ENCODE measurements around the gene RINT1.
A peak's percentile ranks its signal among the peaks of the same experiment; 100 is the strongest.
"Not testable (repeated sequence)": the region's sequence is repeated elsewhere in the genome, so short reads cannot be mapped to it uniquely, and the experiment has no call there.

RINT1 gene

GRCh38 chr7:105532709-105533460 is 884 bp downstream of the RINT1 start:
- no peak for DNase-seq (ENCODE audit: low read depth in 2 of 2)

DNA sequence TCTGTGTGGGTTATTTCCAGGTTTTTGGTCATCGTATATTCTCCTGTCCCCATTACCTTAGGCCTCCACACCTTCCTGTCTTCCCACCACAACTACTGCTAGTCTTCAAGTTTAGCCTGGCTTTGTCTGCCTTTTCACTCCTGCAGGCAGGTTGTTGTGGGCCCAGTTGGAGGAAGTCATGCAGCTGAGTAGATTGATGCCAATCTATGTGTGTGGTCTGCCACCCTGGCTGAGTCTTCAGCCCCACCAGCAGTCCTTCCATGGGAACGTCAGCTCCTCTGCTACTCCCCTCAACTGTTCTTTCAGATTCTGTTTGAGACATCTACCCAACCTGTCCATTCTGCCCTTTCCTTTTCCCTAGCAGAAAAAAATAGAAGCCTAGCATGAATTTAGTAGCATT is 6.3 kb downstream of the RINT1 start:
- no peak for DNase-seq (ENCODE audit: low read depth in 2 of 2)

DNA sequence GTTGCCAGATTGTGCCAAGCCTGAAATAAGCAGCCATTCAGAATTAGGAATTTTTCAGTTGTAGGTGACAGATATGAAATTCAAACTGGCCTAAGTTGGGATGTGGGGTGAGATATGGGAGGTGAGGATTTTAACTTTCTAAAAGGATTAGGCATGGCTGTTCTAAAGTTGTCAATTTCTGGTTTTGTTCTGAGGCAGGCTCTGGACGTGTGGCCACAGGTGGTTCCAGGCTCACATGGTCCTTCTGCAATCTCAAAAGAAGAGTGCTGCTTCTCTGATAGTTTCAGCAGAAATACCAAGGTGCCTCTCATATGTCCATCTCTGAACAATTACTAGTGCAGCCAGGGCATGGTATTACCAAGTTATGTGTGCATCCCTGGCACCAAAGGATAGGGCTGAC is 27.9 kb downstream of the RINT1 start:
- no peak for DNase-seq (ENCODE audit: low read depth in 2 of 2)

- no peak for DNase-seq (ENCODE audit: low read depth in 2 of 2)
These were observed 33.2 kb downstream of the RINT1 start for GRCh38 chr7:105565190-105565589.

GRCh38 chr7:105567024-105567423 is 35.0 kb downstream of the RINT1 start:
- no peak for DNase-seq (ENCODE audit: low read depth in 2 of 2)

GRCh38 chr7:105567821-105568220 is 35.8 kb downstream of the RINT1 start:
- DNase-seq (ENCODE audit: low read depth in 2 of 2): no peak

GRCh38 chr7:105571891-105572290 is 39.9 kb downstream of the RINT1 start:
- DNase-seq (ENCODE audit: low read depth in 2 of 2): no peak

- no peak for DNase-seq (ENCODE audit: low read depth in 2 of 2)
These were observed 45.2 kb downstream of the RINT1 start for GRCh38 chr7:105577251-105577650.

- no peak for DNase-seq (ENCODE audit: low read depth in 2 of 2)
These were observed 46.5 kb downstream of the RINT1 start for GRCh38 chr7:105578496-105578895.

GRCh38 chr7:105580022-105580740 is 48.2 kb downstream of the RINT1 start:
- no peak for DNase-seq (ENCODE audit: low read depth in 2 of 2)

GRCh38 chr7:105581066-105581811 is 49.2 kb downstream of the RINT1 start, which contains the start of gene EFCAB10:
Gene EFCAB10, minus strand, starts transcription at chr7:105581493. Its CDS starts 30 bp downstream, at chr7:105581463.
- peak in 1 of 2 donors; percentile 7 for DNase-seq (ENCODE audit: low read depth in 2 of 2)

- no peak for DNase-seq (ENCODE audit: low read depth in 2 of 2)
These were observed 51.1 kb downstream of the RINT1 start for GRCh38 chr7:105583061-105583460.

GRCh38 chr7:105584165-105584564 is 52.2 kb downstream of the RINT1 start:
- no peak for DNase-seq (ENCODE audit: low read depth in 2 of 2)

DNA sequence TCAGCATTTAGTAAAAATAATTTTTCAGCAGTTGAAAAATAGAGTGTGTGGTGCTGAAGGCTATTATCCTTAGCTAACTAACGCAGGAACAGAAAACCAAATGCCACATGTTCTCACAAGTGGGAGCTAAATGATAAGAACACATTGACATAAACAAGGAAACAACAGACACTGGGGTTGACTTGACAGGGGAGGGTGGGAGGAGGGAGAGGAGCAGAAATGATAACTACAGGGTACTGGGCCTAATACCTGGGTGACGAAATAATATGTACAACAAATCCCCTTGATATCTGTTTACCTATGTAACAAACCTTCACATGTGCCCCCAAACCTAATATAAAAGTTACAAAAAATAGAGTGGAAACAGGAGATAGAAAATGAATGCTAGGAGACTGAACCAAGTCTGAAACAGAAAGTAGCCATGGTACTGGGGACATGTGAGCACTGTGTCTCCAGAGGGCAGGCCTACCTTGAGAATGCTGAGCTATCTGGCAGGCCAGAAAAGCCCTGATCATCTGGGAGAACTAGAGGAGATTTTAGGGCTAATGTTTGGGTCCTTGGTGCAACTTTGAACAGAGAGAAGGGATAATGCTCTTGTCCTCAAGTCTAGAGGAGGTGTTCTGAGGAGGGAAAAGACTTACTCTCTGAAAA is 54.0 kb downstream of the RINT1 start:
- DNase-seq (ENCODE audit: low read depth in 2 of 2): no peak

- no peak for DNase-seq (ENCODE audit: low read depth in 2 of 2)
These were observed 56.1 kb downstream of the RINT1 start for GRCh38 chr7:105587909-105588635.

- DNase-seq (ENCODE audit: low read depth in 2 of 2): peak in 1 of 2 donors; percentile 31
These were observed 57.5 kb downstream of the RINT1 start for GRCh38 chr7:105589356-105590077.

- DNase-seq (ENCODE audit: low read depth in 2 of 2): no peak
These were observed 58.8 kb downstream of the RINT1 start for GRCh38 chr7:105590793-105591192.

DNA sequence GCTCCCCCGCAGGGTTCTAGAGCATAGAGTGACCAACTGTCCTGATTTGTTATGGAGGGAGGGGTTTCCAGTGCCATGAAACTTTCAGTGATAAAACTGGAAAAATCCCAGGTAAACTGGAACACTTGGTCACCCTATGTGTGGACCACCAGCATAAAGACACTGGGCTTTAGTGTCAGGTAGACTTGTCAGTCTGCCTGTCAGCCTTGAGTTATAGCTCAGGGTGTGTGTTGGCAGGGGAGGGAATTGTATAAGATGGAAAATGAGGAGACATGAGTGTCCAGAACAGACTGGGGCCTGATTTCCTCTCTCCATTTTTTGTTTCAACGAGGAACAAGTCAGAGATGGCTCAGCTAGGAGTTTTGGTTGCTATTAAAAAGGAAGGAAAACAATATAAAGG is 59.5 kb downstream of the RINT1 start:
- DNase-seq (ENCODE audit: low read depth in 2 of 2): no peak

DNA sequence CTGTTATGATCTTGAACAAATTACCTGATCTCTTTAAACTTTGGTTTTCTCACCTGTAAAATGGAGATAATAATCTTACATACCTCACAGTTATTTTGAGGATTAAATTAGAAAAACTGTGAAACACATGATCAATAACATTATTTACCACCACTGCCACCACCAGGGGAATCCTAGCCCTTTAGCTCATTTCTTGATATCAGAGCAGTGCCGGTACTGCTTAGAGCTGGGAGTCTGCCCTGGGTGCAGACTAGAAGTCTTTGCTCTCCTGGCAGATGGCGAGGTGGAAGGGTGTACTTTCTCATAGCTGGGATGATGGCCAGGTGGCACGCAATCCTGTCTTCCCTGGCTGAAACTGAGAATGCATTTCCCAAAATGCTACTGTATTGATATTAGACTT is 62.0 kb downstream of the RINT1 start:
- DNase-seq (ENCODE audit: low read depth in 2 of 2): no peak

DNA sequence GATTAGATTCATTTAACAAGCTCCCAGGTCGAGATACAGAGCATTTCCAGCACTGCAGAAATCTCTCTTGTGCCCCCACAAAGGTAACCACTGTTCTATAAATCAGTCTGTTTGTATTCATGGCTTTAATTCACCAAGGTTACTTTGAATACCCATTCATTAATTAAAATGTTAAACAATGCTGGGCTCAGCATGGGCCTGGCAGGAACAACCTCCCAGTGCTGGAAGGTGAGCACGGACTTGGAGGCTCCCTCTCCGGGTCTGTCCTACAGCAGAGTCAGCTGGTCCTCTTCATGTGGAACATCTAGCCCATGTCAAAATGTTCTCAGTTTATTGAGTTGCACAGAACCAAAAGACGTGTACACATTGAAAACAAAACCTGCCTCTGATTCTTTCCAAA is 64.9 kb downstream of the RINT1 start:
- no peak for DNase-seq (ENCODE audit: low read depth in 2 of 2)

- not testable (repeated sequence) for DNase-seq (ENCODE audit: low read depth in 2 of 2)
These were observed 67.1 kb downstream of the RINT1 start for GRCh38 chr7:105599080-105599479.

Data from stimulated activated CD8-positive, alpha-beta memory T cell treated with anti-CD3 and anti-CD28 coated beads, Interleukin-7, amount 100 ng/mL, for 4 hours (primary cell).